ENCODE measurements around the gene FRK.
"Not testable (repeated sequence)": the region's sequence is repeated elsewhere in the genome, so short reads cannot be mapped to it uniquely, and the experiment has no call there.

The FRK gene

GRCh38 chr6:116004841-116005815 is 55.6 kb downstream of the FRK start:
- no peak for FAIRE-seq

DNA sequence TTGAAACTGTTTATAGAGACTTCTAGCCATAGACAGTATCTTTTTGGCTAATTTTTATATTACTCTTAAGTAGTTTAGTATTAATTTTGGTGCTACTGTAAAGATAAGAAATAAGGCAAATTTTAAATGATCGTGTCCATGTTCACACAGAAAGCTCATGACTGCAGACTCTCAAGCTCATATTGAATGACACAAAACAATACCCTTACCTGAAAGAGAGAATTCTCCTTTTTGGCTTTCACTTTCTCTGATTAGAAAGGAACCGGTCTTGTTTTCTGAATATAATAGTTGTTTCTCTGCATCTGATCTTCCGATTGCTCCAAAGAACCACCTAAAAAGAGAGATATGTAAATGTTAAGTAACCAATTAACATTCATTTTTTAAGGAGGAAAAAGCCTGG is 57.0 kb downstream of the FRK start:
- FAIRE-seq: no peak

DNA sequence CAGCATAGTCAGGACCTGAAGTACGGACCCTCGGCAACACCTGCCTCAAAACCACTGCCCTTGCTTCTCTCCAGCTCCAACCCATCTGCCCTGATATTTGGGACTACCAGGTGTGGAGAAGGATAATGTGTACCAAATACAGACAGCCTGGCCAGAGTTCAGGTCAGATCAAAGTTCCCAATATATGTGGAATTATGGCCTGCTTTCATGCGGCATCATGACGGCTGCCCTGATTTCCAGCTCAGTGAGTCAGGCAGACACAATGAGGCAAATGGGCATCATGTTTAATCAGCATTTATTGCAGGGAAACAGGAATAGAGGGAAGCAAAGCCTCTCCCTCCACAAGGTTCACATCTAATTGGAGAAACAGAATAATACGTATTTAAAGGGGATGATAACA is 57.9 kb downstream of the FRK start:
- no peak for FAIRE-seq

GRCh38 chr6:115999235-115999634 is 61.5 kb downstream of the FRK start:
- FAIRE-seq: no peak

- no peak for FAIRE-seq
Observed at GRCh38 chr6:115997990-115998585, 62.6 kb downstream of the FRK start.

- FAIRE-seq: no peak
Observed at GRCh38 chr6:115986026-115986425, 74.7 kb downstream of the FRK start.

GRCh38 chr6:115984809-115985208 is 75.9 kb downstream of the FRK start:
- no peak for FAIRE-seq

DNA sequence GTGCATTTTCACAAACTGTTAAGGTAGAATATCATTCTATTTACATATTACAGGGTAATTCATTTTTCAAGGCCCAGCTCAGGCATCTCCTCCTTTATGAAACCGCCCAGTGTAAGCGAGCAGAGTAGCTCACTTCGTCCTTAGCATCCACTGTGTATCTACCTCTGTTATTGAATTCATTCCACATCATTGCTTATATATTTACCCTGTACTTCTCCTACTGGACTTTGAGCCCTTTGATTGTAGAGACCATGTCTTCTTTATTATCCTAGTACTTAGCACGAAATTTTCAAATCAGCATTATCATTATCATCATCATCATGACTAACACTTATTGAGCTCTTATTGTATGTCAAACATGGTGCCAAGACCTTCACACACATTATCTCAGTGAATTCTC is 76.7 kb downstream of the FRK start:
- no peak for FAIRE-seq

GRCh38 chr6:115982453-115982852 is 78.2 kb downstream of the FRK start:
- no peak for FAIRE-seq

DNA sequence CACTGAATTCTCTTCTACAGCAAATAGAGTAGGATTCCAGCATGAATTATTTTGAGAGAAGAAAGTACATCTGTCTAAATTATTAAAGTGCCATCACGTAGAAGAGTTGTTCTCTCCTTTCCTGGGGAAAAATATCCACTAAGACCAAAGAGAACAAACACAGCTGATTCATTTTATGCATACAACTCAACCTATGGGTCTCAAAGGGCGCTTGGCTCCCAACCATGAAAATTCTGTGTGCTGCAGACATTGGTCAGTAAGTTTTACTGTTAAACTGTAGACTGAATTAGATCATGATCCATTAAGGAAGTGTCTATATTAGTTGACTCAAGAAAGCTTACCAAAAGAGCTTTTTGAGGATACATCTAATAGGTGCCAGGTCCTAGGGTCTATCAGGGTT is 83.5 kb downstream of the FRK start:
- FAIRE-seq: no peak

GRCh38 chr6:115976321-115976870 is 84.3 kb downstream of the FRK start:
- FAIRE-seq: no peak

DNA sequence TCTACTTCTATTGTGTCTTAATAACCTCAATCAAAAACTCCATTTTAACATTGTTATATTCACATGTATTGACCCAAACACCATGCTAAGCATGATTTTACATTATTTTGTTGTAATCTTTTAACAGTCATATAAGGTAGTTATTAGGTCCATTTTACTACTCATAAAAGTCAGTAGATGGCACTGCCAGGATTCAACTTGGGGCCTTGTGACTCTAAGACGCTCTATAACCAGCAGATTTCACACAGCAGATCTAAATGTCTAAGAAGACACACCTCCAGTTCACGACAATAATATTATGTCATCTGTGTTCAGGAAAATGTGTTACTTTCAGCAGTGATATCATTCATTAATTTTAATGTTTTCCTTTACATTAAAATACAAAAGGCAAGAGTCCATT is 88.0 kb downstream of the FRK start:
- FAIRE-seq: no peak

- FAIRE-seq: no peak
Observed at GRCh38 chr6:115971785-115972184, 88.9 kb downstream of the FRK start.

- no peak for FAIRE-seq
Observed at GRCh38 chr6:115969930-115970273, 90.8 kb downstream of the FRK start.

DNA sequence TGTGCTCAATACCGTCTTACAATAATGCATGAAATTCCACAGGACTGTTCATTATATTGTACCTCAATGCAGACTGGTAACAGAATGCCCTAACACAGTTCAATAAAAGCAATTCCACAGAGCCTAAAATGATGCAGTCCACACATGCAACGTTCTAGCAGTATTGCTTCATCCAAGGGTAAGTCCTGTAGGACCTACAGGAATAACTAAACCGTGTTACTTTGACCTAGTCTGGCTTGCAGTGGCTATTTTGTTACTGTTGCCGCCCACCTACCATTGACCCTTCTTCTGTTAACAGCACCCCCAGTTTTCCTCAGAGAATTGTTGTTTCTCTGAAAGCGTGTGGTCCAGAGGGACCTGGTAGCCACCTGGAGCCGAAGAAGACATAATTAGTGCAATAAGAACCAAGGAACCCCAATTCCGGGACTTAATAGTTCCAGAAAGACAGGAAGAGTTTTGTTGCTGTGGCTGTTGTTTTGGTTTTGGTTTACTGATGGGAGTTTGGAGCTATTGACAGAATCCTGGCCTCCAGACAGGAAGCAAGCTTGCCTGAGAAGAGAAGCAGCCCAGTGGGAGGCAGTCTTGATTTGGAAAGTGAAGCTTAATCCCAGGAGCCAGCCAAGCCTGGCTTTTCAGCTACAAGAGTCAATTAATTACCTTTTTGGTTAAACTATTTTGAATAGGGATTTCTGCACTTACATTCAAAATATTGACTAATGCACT is 91.3 kb downstream of the FRK start:
- FAIRE-seq: no peak

DNA sequence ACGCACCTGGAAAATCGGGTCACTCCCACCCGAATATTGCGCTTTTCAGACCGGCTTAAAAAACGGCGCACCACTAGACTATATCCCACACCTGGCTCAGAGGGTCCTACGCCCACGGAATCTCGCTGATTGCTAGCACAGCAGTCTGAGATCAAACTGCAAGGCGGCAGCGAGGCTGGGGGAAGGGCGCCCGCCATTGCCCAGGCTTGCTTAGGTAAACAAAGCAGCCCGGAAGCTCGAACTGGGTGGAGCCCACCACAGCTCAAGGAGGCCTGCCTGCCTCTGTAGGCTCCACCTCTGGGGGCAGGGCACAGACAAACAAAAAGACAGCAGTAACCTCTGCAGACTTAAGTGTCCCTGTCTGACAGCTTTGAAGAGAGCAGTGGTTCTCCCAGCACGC is 100.4 kb downstream of the FRK start:
- FAIRE-seq: not testable (repeated sequence)

GRCh38 chr6:115958958-115959357 is 101.7 kb downstream of the FRK start:
- FAIRE-seq: no peak

- no peak for FAIRE-seq
Observed at GRCh38 chr6:115954740-115955139, 106.0 kb downstream of the FRK start.

DNA sequence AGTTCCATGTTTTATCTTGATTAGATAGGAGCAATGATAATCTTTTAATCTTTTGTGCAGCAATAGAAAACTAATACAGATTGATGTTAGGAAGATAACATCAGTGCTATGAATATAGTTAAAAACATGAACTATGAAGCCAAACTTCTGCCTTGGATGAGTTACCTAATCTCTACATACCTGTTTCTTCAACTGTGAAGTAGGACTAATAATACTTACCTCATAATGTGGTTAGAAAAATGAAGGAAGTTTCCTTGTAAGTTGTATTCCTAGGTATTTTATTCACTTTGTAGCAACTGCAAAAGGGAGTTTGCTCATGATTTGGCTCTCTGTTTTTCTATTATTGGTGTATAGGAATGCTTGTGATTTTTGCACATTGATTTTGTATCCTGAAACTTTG is 111.9 kb downstream of the FRK start:
- no peak for FAIRE-seq

DNA sequence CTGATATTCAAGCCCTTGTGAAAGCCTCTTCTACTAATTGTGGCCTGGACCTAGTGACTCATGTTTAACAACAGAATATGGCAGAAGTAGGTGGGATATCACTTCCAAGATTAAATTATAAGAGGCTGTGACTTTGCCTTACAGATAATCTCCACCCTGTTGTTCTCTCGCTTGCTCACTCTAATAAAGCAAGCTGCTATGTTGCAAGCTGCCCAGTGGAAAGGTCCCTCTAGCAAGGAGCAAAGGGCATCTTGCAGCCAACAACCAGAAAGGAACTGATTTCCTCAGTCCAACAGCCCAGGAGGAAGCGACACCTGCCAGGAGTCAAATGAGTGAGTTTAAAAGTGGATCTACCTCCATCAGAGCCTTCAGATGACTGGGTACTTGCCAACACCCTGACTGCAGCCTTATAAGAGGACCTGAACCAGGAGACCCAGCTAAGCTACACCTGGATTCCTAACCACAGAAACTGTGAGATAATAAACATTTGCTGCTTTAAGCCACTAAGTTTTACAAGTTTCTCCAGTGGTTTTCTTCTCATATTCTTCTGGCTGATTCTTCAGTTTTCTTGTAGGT is 112.6 kb downstream of the FRK start:
- FAIRE-seq: no peak

DNA sequence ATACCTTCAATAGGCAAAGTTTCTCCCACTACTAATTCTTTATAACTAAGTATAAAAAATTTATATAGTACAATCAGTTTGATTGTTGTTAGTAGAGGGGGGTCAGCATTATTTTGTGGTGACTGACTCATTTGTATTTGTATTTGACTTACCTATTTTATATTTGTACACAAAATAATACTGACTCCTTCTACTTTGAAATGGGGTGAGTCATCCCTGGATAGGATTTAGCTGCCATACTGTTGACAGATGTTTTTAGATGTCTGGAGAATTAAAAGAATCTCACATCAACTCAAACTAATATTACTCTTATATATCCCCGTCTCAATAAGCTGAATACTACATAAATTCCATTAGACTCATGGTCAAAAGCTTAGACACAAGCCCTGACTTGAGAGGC is 114.9 kb downstream of the FRK start:
- no peak for FAIRE-seq

- FAIRE-seq: no peak
Observed at GRCh38 chr6:115945306-115945705, 115.4 kb downstream of the FRK start.

DNA sequence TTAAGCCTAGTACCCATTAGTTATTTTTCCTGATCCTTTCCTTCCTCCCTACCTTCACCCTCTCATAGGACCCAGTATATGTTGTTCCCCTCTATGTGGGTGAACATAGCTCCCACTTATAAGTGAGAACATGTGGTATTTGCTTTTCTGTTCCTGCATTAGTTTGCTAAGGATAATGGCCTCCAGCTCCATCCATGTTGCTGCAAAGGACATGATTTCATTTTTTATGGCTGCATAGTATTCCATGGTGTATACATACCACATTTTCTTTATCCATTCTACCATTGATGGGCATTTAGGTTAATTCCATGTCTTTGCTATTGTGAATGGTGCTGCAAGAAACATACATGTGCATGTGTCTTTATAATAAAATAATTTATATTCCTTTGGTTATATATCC is 115.9 kb downstream of the FRK start:
- FAIRE-seq: not testable (repeated sequence)

All from colon (tissue), 2 donors.